HT-29 (cell line): Measurements from ENCODE around the gene MAST2. TPM values are rescaled to one million over a fixed set of nuclear protein-coding genes. Genes with fewer than 3 reads are reported as not detected.
"Not testable (repeated sequence)": the region's sequence is repeated elsewhere in the genome, so short reads cannot be mapped to it uniquely, and the experiment has no call there.

Experiments
- DNase-seq: peaks from one replicate; pipeline ENCODE4 v3.0.0-alpha.2; 2015; ENCODE audit warnings: low spot score
- total RNA-seq: library from RNA; depleted of rRNA; stranded (reverse); fragments of >200 nt; shearing (Covaris generic); gene quantifications from 2 replicates; pipeline ENCODE4 v1.2.3, GENCODE V29; 2014

MAST2 gene
- total RNA-seq, 1 experiment from 2014 or later: 25.4 TPM

GRCh38 chr1:45814776-45815175 lies 11.4 kb downstream of the MAST2 start:
- no peak for DNase-seq

- no peak for DNase-seq
Observed at GRCh38 chr1:45815667-45816458, 12.5 kb downstream of the MAST2 start.

- no peak for DNase-seq
Observed at GRCh38 chr1:45820173-45820572, 16.8 kb downstream of the MAST2 start.

- no peak for DNase-seq
Observed at GRCh38 chr1:45820788-45821187, 17.4 kb downstream of the MAST2 start.

- peak; percentile 34 for DNase-seq
Observed at GRCh38 chr1:45822644-45823043, 19.2 kb downstream of the MAST2 start.

GRCh38 chr1:45824607-45825006 lies 21.2 kb downstream of the MAST2 start:
- DNase-seq: no peak

GRCh38 chr1:45827256-45827655 lies 23.8 kb downstream of the MAST2 start:
- DNase-seq: no peak

- DNase-seq: no peak
Observed at GRCh38 chr1:45828841-45829240, 25.4 kb downstream of the MAST2 start.

- no peak for DNase-seq
Observed at GRCh38 chr1:45833361-45833760, 29.9 kb downstream of the MAST2 start.

- DNase-seq: no peak
Observed at GRCh38 chr1:45834689-45835088, 31.3 kb downstream of the MAST2 start.

GRCh38 chr1:45836451-45836850 lies 33.0 kb downstream of the MAST2 start:
- DNase-seq: no peak

- DNase-seq: not testable (repeated sequence)
Observed at GRCh38 chr1:45836861-45837260, 33.4 kb downstream of the MAST2 start.

- not testable (repeated sequence) for DNase-seq
Observed at GRCh38 chr1:45838322-45838721, 34.9 kb downstream of the MAST2 start.

GRCh38 chr1:45840704-45841103 lies 37.3 kb downstream of the MAST2 start:
- DNase-seq: no peak

- DNase-seq: no peak
Observed at GRCh38 chr1:45842786-45843185, 39.4 kb downstream of the MAST2 start.

- DNase-seq: peak; percentile 3
Observed at GRCh38 chr1:45843474-45843905, 40.1 kb downstream of the MAST2 start.

GRCh38 chr1:45844000-45844399 lies 40.6 kb downstream of the MAST2 start:
- DNase-seq: not testable (repeated sequence)

- no peak for DNase-seq
Observed at GRCh38 chr1:45846931-45847330, 43.5 kb downstream of the MAST2 start.

GRCh38 chr1:45848097-45848496 lies 44.7 kb downstream of the MAST2 start:
- no peak for DNase-seq

GRCh38 chr1:45848714-45849113 lies 45.3 kb downstream of the MAST2 start:
- no peak for DNase-seq

- DNase-seq: no peak
Observed at GRCh38 chr1:45850017-45850416, 46.6 kb downstream of the MAST2 start.

- DNase-seq: peak; percentile 43
Observed at GRCh38 chr1:45854724-45855123, 51.3 kb downstream of the MAST2 start.

GRCh38 chr1:45857101-45857700 lies 53.8 kb downstream of the MAST2 start:
- no peak for DNase-seq
